ENCODE results near the gene SKOR1.

Gene SKOR1

GRCh38 chr15:67784856-67785430 lies 40.4 kb upstream of the SKOR1 start:
- TF ChIP-seq CTCF (IDR thresholded peaks at IDR 0.05): no peak
- no peak for DNase-seq (ENCODE audit: low spot score)
- H3K4me3 ChIP-seq: no peak overlapping the region
- no peak overlapping the region for H3K27ac ChIP-seq

GRCh38 chr15:67785431-67785830 lies 39.9 kb upstream of the SKOR1 start:
- no peak for TF ChIP-seq CTCF (IDR thresholded peaks at IDR 0.05)
- DNase-seq (ENCODE audit: low spot score): no peak
- no peak overlapping the region for H3K4me3 ChIP-seq
- H3K27ac ChIP-seq: no peak overlapping the region

GRCh38 chr15:67786646-67787045 lies 38.7 kb upstream of the SKOR1 start:
- no peak overlapping the region for H3K27ac ChIP-seq
- no peak overlapping the region for H3K4me3 ChIP-seq
- DNase-seq (ENCODE audit: low spot score): no peak
- no peak for TF ChIP-seq CTCF (IDR thresholded peaks at IDR 0.05)

DNA sequence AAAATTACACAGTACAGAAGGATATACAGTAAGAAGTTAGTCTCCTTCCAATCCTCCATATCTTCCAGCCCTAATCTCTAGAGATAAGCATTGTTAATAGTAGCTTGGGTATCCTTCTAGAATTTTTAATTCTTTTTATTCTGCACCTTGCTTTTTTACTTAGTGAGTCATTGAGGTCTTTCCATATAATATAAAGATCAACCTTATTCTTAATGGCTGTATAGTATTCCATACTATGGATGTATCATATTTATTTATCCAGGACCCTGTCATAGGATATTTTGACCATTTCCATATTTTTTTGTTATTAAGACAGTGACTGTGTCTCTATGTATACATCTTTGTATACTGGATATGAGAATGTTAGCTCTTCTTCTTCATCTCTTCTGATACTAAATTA lies 36.3 kb upstream of the SKOR1 start:
- no peak overlapping the region for H3K4me3 ChIP-seq
- DNase-seq (ENCODE audit: low spot score): no peak
- no peak for TF ChIP-seq CTCF (IDR thresholded peaks at IDR 0.05)
- H3K27ac ChIP-seq: no peak overlapping the region

GRCh38 chr15:67790610-67791319 lies 34.5 kb upstream of the SKOR1 start:
- Histone ChIP-seq H3K4me3 (no peak overlapping the region), H3K27ac (no peak overlapping the region)
- DNase-seq (ENCODE audit: low spot score): no peak
- TF ChIP-seq CTCF (IDR thresholded peaks at IDR 0.05): no peak

GRCh38 chr15:67792250-67792942 lies 32.9 kb upstream of the SKOR1 start:
- no peak overlapping the region for H3K4me3 ChIP-seq
- no peak for DNase-seq (ENCODE audit: low spot score)
- H3K27ac ChIP-seq: no peak overlapping the region
- TF ChIP-seq CTCF (IDR thresholded peaks at IDR 0.05): no peak

All from coronary artery (tissue), 2 donors.